MCF 10A (cell line): ENCODE data around the gene CDK15. TPM values are rescaled to one million over a fixed set of nuclear protein-coding genes. Genes with fewer than 3 reads are reported as not detected.

Experiments
- BruUV-seq: library from RNA; stranded (reverse); fragments of 400-500 nt; replicated peaks from 2 replicates; lab custom pipeline; 2021; lab: Mats Ljungman, UMichigan
- CTCF ChIA-PET: fragments of 300-600 bp; sonication (Branson Sonifier 250); formaldehyde crosslinking; extraction: SDS; loops from one replicate; lab custom pipeline; 2021; ENCODE audit warnings: antibody characterized with exemption, inconsistent platforms; lab: Yijun Ruan, JAX
- POLR2A ChIA-PET: fragments of 300-600, 350-650 bp; sonication (Branson Sonifier 250); formaldehyde crosslinking; extraction: SDS; loops from one replicate; lab custom pipeline; 2020; ENCODE audit warnings: antibody characterized with exemption, inconsistent platforms; lab: Yijun Ruan, JAX
- DNase-seq: peaks from one replicate; pipeline ENCODE4 v3.0.0-alpha.2; 2018; ENCODE audit not compliant: unreplicated experiment
- H3K27ac Mint-ChIP-seq: one replicate; pipeline ENCODE4 v1.8.0; 2022; ENCODE audit warnings: mild to moderate bottlenecking, low read depth, mixed read lengths; ENCODE audit not compliant: unreplicated experiment
- H3K27me3 Mint-ChIP-seq: one replicate; pipeline ENCODE4 v1.8.0; 2022; ENCODE audit warnings: mixed read lengths; ENCODE audit not compliant: insufficient read depth, unreplicated experiment
- H3K36me3 Mint-ChIP-seq: one replicate; pipeline ENCODE4 v1.8.0; 2022; ENCODE audit warnings: mild to moderate bottlenecking, moderate library complexity, mixed read lengths; ENCODE audit not compliant: insufficient read depth, unreplicated experiment
- H3K4me1 Mint-ChIP-seq: one replicate; pipeline ENCODE4 v1.8.0; 2022; ENCODE audit warnings: mixed read lengths; ENCODE audit not compliant: insufficient read depth, unreplicated experiment
- H3K4me3 Mint-ChIP-seq: one replicate; pipeline ENCODE4 v1.8.0; 2022; ENCODE audit warnings: mild to moderate bottlenecking, moderate library complexity, mixed read lengths; ENCODE audit not compliant: unreplicated experiment
- H3K9me3 Mint-ChIP-seq: one replicate; pipeline ENCODE4 v1.8.0; 2022; ENCODE audit warnings: mixed read lengths; ENCODE audit not compliant: unreplicated experiment
- CTCF ChIP-seq: fragments of 200-600 bp; IDR thresholded peaks from one replicate; pipeline ENCODE4 v1.8.0; 2022; ENCODE audit warnings: antibody characterized with exemption, mild to moderate bottlenecking; ENCODE audit not compliant: unreplicated experiment
- intact Hi-C: fragments of 100-400 bp; cut with micrococcal nuclease; formaldehyde crosslinking; loops from 2 replicates; pipeline ENCODE4 v1.14.1; 2022
- total RNA-seq: library from RNA; stranded (reverse); gene quantifications from 2 replicates; pipeline ENCODE4 v1.2.3, GENCODE V29; 2022

The CDK15 gene
- total RNA-seq, 1 experiment from 2014 or later, result not detected

GRCh38 chr2:201790291-201790690 lies 16.0 kb upstream of the CDK15 start:
- ChIA-PET CTCF (no interaction called here), POLR2A (interaction anchor here (1.3 kb wide), 1 partner anchor 9 kb away, joined by 3 read pairs; the partner anchor contains the start of gene ALS2)
- Mint-ChIP-seq H3K36me3 (no peaks in the 10 kb centered on the region), H3K9me3 (no peaks in the 10 kb centered on the region), H3K27me3 (no peaks in the 10 kb centered on the region), H3K4me3 (no peak overlapping the region), H3K4me1 (no peaks in the 10 kb centered on the region), H3K27ac (no peak overlapping the region)
- no peak for TF ChIP-seq CTCF
- intact Hi-C loops, result loop anchor here (10.0 kb wide), 1 partner anchor 555 kb away; no protein-coding TSS in a partner anchor
- no TSS peak for BruUV-seq
- no peak for DNase-seq

- Mint-ChIP-seq H3K27me3 (no peaks in the 10 kb centered on the region), H3K4me1 (no peaks in the 10 kb centered on the region), H3K36me3 (no peaks in the 10 kb centered on the region), H3K4me3 (no peak overlapping the region), H3K9me3 (no peaks in the 10 kb centered on the region), H3K27ac (no peak overlapping the region)
- no peak for DNase-seq
- TF ChIP-seq CTCF, result no peak
- intact Hi-C loops, result loop anchor here (10.0 kb wide), 1 partner anchor 556 kb away; no protein-coding TSS in a partner anchor
- BruUV-seq, result no TSS peak
- CTCF ChIA-PET, result no interaction called here
- POLR2A ChIA-PET, result interaction anchor here (1.3 kb wide), 1 partner anchor 10 kb away, joined by 3 read pairs; the partner anchor contains the start of gene ALS2
Measured at GRCh38 chr2:201790989-201791388, 15.3 kb upstream of the CDK15 start.

- H3K9me3 Mint-ChIP-seq, result no peaks in the 10 kb centered on the region
- TF ChIP-seq CTCF, result no peak
- H3K27me3 Mint-ChIP-seq, result no peaks in the 10 kb centered on the region
- ChIA-PET CTCF (interaction anchor here (0.6 to 1.1 kb wide), 3 partner anchors 115 to 385 kb away, joined by 3 to 5 read pairs (median 4); no protein-coding TSS in a partner anchor), POLR2A (interaction anchor here (2.8 kb wide), 1 partner anchor 13 kb away, joined by 16 read pairs; the partner anchor contains the start of gene ALS2)
- no peak overlapping the region for H3K4me3 Mint-ChIP-seq
- peaks cover 10% of the 10 kb centered on the region for H3K4me1 Mint-ChIP-seq
- H3K27ac Mint-ChIP-seq, result no peak overlapping the region
- intact Hi-C loops, result loop anchor here (10.0 kb wide), 1 partner anchor 559 kb away; no protein-coding TSS in a partner anchor
- H3K36me3 Mint-ChIP-seq, result no peaks in the 10 kb centered on the region
- no peak for DNase-seq
- BruUV-seq, result no TSS peak
Measured at GRCh38 chr2:201793631-201794030, 12.7 kb upstream of the CDK15 start.

GRCh38 chr2:201794294-201794693 lies 12.0 kb upstream of the CDK15 start:
- POLR2A ChIA-PET, result interaction anchor here (2.8 kb wide), 1 partner anchor 14 kb away, joined by 16 read pairs; the partner anchor contains the start of gene ALS2
- H3K4me1 Mint-ChIP-seq, result peaks cover 12% of the 10 kb centered on the region
- intact Hi-C loops, result loop anchor here (10.0 kb wide), 1 partner anchor 559 kb away; no protein-coding TSS in a partner anchor
- DNase-seq, result no peak
- H3K4me3 Mint-ChIP-seq, result no peak overlapping the region
- no peak for TF ChIP-seq CTCF
- no peak overlapping the region for H3K27ac Mint-ChIP-seq
- no TSS peak for BruUV-seq
- H3K27me3 Mint-ChIP-seq, result no peaks in the 10 kb centered on the region
- CTCF ChIA-PET, result interaction anchor here (0.6 to 1.1 kb wide), 4 partner anchors 115 to 695 kb away, joined by 3 to 5 read pairs (median 4); no protein-coding TSS in a partner anchor
- no peaks in the 10 kb centered on the region for H3K9me3 Mint-ChIP-seq
- H3K36me3 Mint-ChIP-seq, result no peaks in the 10 kb centered on the region
